Smooth muscle cell of the brain vasculature (primary cell): ENCODE data around the gene BSX.

ENCODE experiments used
- DNase-seq: peaks from one replicate; pipeline ENCODE4 v3.0.0-alpha.2; 2012; ENCODE audit warnings: low read depth, low spot score

The BSX gene

GRCh38 chr11:122963961-122964360 lies 17.7 kb downstream of the BSX start:
- DNase-seq = no peak

- no peak for DNase-seq
Measured at GRCh38 chr11:122954455-122954854, 27.2 kb downstream of the BSX start.

- DNase-seq = no peak
Measured at GRCh38 chr11:122951211-122951610, 30.4 kb downstream of the BSX start.

GRCh38 chr11:122938557-122938956 lies 43.1 kb downstream of the BSX start:
- DNase-seq = no peak

- no peak for DNase-seq
Measured at GRCh38 chr11:122937983-122938382, 43.7 kb downstream of the BSX start.

- no peak for DNase-seq
Measured at GRCh38 chr11:122933416-122933815, 48.2 kb downstream of the BSX start.

GRCh38 chr11:122931510-122931909 lies 50.1 kb downstream of the BSX start:
- no peak for DNase-seq
